Brain microvascular endothelial cell (primary cell): Measurements from ENCODE around the gene GALNT13.
"Not testable (repeated sequence)": the region's sequence is repeated elsewhere in the genome, so short reads cannot be mapped to it uniquely, and the experiment has no call there.

Experiments used
- DNase-seq: peaks from one replicate; pipeline ENCODE4 v3.0.0-alpha.2; 2020
- H3K27ac ChIP-seq: fragments of 250-450 bp; sonication (Bioruptor Pico); 2 replicates; pipeline ENCODE4 v1.5.1; 2020; ENCODE audit warnings: mild to moderate bottlenecking, moderate library complexity
- H3K27me3 ChIP-seq: fragments of 250-450 bp; sonication (Bioruptor Pico); replicated peaks from 2 replicates; pipeline ENCODE4 v1.5.1; 2020; ENCODE audit warnings: mild to moderate bottlenecking
- H3K36me3 ChIP-seq: fragments of 250-450 bp; sonication (Bioruptor Pico); replicated peaks from 2 replicates; pipeline ENCODE4 v1.5.1; 2020; ENCODE audit warnings: mild to moderate bottlenecking
- H3K4me3 ChIP-seq: 2 replicates; pipeline ENCODE4 v1.5.1; 2011; ENCODE audit warnings: low read depth, mild to moderate bottlenecking, control low read depth, low read length, moderate library complexity
- in situ Hi-C: cut with HindIII; loops from 2 replicates; pipeline ENCODE4 v1.10.0; 2017; ENCODE audit warnings: low sequenced_read_pairs, low pct_ligation_motif_present
- TF ChIP-seq, protein P1 (sequence below): IDR thresholded peaks from 2 replicates; pipeline ENCODE4 v1.5.1; 2011; ENCODE audit warnings: low read depth, mild to moderate bottlenecking, moderate library complexity, low read length, control low read depth, inconsistent platforms; ENCODE audit errors: missing control alignments

GALNT13 gene

DNA sequence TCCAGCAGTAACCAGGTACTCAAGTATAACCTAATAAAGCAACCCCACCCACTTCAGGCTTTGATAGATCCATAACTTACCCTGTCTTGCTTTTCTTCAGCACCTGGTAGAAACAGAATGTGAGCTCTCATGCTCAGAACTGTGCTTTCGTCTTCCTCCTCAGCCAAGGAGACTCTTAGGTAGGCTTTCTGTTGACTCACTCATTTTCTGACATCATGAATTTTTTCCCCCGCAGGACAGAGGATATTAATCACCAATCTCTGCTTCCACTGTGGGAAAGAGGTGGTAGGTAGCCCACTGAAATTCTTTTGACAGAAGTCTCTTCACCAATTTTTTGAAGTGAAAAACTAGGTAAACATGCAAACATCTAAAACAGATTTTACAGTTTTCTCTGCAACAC, 585.6 kb downstream of the GALNT13 start:
- H3K27ac ChIP-seq = no peak overlapping the region
- in situ Hi-C loops = no loop called here
- no peaks in the 10 kb centered on the region for H3K27me3 ChIP-seq
- no peak overlapping the region for H3K4me3 ChIP-seq
- H3K36me3 ChIP-seq = no peaks in the 10 kb centered on the region
- peak; percentile 7 for DNase-seq
- TF ChIP-seq, protein P1, sequence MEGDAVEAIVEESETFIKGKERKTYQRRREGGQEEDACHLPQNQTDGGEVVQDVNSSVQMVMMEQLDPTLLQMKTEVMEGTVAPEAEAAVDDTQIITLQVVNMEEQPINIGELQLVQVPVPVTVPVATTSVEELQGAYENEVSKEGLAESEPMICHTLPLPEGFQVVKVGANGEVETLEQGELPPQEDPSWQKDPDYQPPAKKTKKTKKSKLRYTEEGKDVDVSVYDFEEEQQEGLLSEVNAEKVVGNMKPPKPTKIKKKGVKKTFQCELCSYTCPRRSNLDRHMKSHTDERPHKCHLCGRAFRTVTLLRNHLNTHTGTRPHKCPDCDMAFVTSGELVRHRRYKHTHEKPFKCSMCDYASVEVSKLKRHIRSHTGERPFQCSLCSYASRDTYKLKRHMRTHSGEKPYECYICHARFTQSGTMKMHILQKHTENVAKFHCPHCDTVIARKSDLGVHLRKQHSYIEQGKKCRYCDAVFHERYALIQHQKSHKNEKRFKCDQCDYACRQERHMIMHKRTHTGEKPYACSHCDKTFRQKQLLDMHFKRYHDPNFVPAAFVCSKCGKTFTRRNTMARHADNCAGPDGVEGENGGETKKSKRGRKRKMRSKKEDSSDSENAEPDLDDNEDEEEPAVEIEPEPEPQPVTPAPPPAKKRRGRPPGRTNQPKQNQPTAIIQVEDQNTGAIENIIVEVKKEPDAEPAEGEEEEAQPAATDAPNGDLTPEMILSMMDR = no peak

DNA sequence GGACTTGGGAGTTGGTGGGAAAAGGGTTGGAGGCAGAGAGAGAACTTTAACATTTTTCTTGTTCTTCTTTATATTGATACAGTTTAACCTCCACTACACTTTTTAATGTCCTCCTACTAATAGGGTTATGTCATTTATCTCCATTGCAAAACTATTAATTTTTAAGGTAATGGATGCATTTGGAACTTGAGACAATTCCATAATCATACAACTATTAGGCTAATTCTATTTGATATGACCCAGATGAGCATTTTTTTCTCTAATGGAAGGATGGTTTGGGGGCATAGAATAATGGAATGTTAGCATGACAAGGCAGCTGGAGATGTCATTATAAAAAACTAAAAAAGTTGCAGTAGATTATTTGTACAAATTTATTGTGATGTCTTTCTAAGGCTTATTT, 587.6 kb downstream of the GALNT13 start:
- H3K27ac ChIP-seq = no peak overlapping the region
- H3K4me3 ChIP-seq = no peak overlapping the region
- DNase-seq = no peak
- TF ChIP-seq, protein P1 = no peak
- no peaks in the 10 kb centered on the region for H3K36me3 ChIP-seq
- no peaks in the 10 kb centered on the region for H3K27me3 ChIP-seq
- in situ Hi-C loops = no loop called here

DNA sequence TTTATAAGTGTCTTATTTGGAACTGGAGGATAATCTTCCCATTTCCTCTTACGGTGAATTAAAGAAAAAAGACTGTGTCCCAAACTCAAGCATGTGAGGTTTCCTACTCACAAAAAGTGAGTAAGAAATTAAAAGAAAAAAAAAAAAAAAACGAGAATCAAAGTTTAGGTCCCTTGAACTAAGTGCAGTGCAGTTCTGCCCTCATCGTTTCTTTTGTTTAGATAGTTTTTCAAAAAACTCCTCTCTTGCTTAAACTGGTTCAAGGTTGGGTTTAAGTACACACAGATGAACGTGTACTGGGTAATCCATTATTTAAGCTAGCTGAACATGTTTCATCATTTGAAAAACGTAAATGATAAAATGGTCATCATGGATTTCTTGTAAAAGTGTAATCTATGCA, 590.9 kb downstream of the GALNT13 start:
- in situ Hi-C loops = no loop called here
- TF ChIP-seq, protein P1 = no peak

DNA sequence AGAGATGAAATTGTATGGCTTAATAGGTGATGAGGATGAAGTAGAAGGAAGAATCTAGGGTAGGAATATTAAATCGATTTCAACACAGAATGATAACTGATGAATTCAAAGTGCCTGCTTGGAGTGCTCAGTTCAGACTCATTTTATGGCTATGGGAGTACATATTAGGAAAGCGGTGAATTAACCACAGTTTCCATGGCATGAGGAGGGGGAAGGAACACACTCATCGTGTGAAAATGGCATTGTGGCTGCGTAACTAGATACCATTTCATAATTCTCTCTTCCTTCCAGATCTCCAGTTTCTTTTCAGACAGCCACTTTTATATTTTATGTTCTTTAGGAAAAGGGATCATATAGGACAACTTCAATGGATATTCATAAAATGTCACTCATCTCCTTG, 594.5 kb downstream of the GALNT13 start:
- no peak overlapping the region for H3K27ac ChIP-seq

More for the DNA sequence above, 590.9 kb downstream of the GALNT13 start:
- DNase-seq = no peak
- Histone ChIP-seq H3K4me3 (no peak overlapping the region), H3K27me3 (no peaks in the 10 kb centered on the region), H3K36me3 (no peaks in the 10 kb centered on the region), H3K27ac (no peak overlapping the region)

DNA sequence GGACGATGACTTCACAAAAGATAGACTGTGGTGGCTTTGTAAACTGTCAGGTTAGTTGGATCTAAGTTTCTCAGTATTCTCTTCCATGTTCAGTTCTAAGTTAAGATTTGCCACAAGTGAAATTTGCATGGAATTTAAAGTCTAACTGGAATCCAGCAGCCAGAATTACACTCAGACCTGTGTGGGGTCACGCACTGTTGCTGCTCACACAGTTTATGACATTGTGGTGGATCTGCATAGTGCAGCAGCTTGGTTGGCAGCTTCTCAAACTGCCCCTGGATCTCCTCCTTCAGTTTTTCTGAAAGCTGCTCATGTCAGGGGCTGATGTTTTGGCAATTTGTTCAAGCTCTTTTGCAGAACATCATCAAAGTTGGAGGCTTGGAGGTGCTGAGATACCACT, 598.7 kb downstream of the GALNT13 start:
- Histone ChIP-seq H3K27me3 (no peaks in the 10 kb centered on the region), H3K4me3 (no peak overlapping the region), H3K36me3 (no peaks in the 10 kb centered on the region), H3K27ac (no peak overlapping the region)
- DNase-seq = no peak
- TF ChIP-seq, protein P1 = no peak
- in situ Hi-C loops = no loop called here

More for the DNA sequence above, 594.5 kb downstream of the GALNT13 start:
- TF ChIP-seq, protein P1 = no peak
- Histone ChIP-seq H3K27me3 (no peaks in the 10 kb centered on the region), H3K4me3 (no peak overlapping the region), H3K36me3 (no peaks in the 10 kb centered on the region)
- in situ Hi-C loops = no loop called here
- DNase-seq = no peak

DNA sequence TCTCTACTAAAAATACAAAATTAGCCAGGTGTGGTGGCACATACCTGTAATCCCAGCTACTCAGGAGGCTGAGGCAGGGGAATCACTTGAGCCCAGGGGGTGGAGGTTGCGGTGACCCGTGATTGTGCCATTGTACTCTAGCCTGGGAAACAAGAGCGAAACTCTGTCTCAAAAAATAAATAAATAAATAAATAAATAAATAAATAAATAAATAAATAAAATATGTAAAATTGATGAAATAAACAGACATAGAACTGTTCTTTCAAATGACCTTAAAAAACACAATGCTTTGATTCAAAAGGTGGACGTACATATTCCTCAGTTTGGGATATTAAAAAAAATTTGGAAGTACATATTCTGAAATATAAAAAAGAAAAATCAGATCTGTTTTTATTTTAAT, 599.8 kb downstream of the GALNT13 start:
- H3K27ac ChIP-seq, H3K27me3 ChIP-seq, DNase-seq, in situ Hi-C loops, H3K4me3 ChIP-seq, H3K36me3 ChIP-seq: not testable (repeated sequence)
